ENCODE results near the gene ATP6V0A4.
"Not testable (repeated sequence)": the region's sequence is repeated elsewhere in the genome, so short reads cannot be mapped to it uniquely, and the experiment has no call there.

Gene ATP6V0A4

DNA sequence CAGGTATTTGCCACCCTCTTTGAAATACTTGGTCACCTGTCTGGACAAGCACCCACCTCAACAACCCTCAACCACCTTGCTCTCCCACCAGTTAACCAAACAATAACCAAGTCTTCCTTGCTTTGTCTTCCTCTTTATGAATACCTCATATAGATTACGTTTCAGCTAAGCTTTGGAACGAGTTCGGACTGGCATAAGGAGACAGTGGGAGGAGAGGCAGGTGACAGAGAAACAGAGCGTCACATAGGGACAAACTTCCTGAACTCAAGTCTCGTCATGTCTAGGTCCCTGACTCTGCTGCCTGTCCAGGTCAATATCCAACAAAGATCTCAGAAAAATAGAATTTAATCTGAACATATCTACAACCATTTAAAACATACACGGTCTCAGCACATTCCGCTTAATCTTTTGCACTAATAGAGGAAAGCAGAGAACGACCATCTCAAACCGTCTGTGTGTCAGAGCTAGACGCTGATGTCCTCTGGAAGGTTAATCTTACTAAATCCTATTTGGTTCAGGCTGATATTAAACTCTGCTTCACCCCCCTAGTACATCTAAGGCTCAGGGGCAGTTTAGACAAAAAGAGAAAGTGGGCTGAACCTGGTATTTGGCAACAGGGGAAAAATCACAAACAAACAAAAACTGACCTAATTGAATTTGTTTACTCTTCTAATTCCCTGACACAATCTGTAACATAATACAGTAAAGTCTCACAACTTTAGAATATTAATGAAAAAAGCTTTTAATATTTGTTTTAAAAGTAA lies 70.5 kb downstream of the ATP6V0A4 start:
- intact Hi-C loops (cut with micrococcal nuclease) = no loop called here
- Mint-ChIP-seq H3K27ac (no peak overlapping the region), H3K36me3 (ENCODE audit: low read depth) (no peaks in the 10 kb centered on the region), H3K4me1 (ENCODE audit: low read depth) (no peaks in the 10 kb centered on the region), H3K27me3 (no peaks in the 10 kb centered on the region), H3K4me3 (no peak overlapping the region), H3K9me3 (no peaks in the 10 kb centered on the region)

- H3K4me1 Mint-ChIP-seq (ENCODE audit: low read depth) = no peaks in the 10 kb centered on the region
- no peaks in the 10 kb centered on the region for H3K27me3 Mint-ChIP-seq
- intact Hi-C loops (cut with micrococcal nuclease) = no loop called here
- no peak overlapping the region for H3K27ac Mint-ChIP-seq
- no peak overlapping the region for H3K4me3 Mint-ChIP-seq
- H3K36me3 Mint-ChIP-seq (ENCODE audit: low read depth) = no peaks in the 10 kb centered on the region
- no peaks in the 10 kb centered on the region for H3K9me3 Mint-ChIP-seq
Measured at GRCh38 chr7:138726288-138726687, 71.7 kb downstream of the ATP6V0A4 start.

DNA sequence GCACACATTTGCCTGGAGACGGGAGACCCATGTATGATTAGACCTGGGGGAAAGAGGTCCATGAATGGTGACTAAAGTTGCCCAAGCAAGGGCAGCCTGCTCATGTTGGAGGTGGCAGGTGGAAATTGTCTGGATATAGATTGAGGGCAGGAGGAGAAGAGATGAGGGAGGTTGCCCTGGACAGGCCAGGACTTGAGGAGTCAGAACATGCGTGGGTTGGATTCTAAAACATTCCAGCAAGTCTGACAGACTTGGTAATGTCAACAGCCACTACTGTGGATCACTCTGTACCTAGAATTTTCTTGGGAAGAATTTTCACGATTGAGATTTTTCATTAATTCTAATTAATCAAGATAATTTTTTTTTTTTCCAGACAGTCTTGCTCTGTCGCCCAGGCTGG lies 77.7 kb downstream of the ATP6V0A4 start:
- no peaks in the 10 kb centered on the region for H3K9me3 Mint-ChIP-seq
- H3K27ac Mint-ChIP-seq = no peak overlapping the region
- intact Hi-C loops (cut with micrococcal nuclease) = no loop called here
- H3K36me3 Mint-ChIP-seq (ENCODE audit: low read depth) = no peaks in the 10 kb centered on the region
- peaks cover 14% of the 10 kb centered on the region for H3K4me1 Mint-ChIP-seq (ENCODE audit: low read depth)
- H3K27me3 Mint-ChIP-seq = peaks cover 20% of the 10 kb centered on the region
- no peak overlapping the region for H3K4me3 Mint-ChIP-seq

- Mint-ChIP-seq H3K4me3 (no peak overlapping the region), H3K27ac (no peak overlapping the region), H3K27me3 (peaks cover 20% of the 10 kb centered on the region), H3K9me3 (no peaks in the 10 kb centered on the region), H3K4me1 (ENCODE audit: low read depth) (peaks cover 14% of the 10 kb centered on the region), H3K36me3 (ENCODE audit: low read depth) (no peaks in the 10 kb centered on the region)
- intact Hi-C loops (cut with micrococcal nuclease) = no loop called here
Measured at GRCh38 chr7:138716889-138717288, 81.1 kb downstream of the ATP6V0A4 start.

DNA sequence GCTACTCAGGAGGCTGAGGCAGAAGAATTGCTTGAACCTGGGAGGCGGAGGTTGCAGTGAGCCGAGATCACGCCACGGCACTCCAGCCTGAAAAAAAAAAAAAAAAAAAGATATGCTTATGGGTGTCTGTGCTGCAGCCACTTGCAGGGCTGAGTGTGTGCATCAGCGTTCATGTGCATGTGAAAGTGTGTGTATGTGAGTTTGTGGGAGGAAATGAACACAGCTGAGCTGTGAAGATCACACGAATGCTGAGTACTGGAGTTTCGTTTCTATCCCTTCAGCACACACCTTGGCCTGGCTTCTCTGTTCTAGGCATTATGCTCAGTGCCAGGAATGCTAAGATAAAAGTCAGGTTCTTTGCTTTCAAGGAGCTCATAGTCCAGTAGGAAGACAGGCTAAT lies 84.8 kb downstream of the ATP6V0A4 start:
- intact Hi-C loops (cut with micrococcal nuclease) = no loop called here
- Mint-ChIP-seq H3K4me1 (ENCODE audit: low read depth) (peaks cover 7% of the 10 kb centered on the region), H3K9me3 (no peaks in the 10 kb centered on the region), H3K36me3 (ENCODE audit: low read depth) (no peaks in the 10 kb centered on the region), H3K27ac (no peak overlapping the region), H3K27me3 (peaks cover 14% of the 10 kb centered on the region), H3K4me3 (no peak overlapping the region)

DNA sequence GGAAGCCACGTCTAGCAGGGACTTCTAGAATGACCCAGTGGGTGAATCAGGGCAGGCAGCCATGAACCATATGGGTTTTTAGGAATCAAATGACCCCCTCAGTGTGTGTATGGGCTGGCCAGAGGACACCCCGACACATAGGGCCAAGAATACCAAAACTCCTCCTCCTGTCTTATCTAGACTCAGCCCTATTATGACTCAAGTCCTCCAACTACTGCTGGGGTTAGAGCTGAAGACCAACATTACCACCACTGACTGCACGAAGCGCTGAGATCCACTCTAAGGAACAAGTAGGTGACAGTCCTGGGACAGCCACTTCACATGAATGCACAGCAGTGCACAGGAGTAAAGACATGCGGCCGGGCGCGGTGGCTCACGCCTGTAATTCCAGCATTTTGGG lies 85.3 kb downstream of the ATP6V0A4 start:
- no peaks in the 10 kb centered on the region for H3K9me3 Mint-ChIP-seq
- no peak overlapping the region for H3K27ac Mint-ChIP-seq
- H3K4me3 Mint-ChIP-seq = no peak overlapping the region
- peaks cover 2% of the 10 kb centered on the region for H3K4me1 Mint-ChIP-seq (ENCODE audit: low read depth)
- H3K36me3 Mint-ChIP-seq (ENCODE audit: low read depth) = no peaks in the 10 kb centered on the region
- H3K27me3 Mint-ChIP-seq = peaks cover 9% of the 10 kb centered on the region
- intact Hi-C loops (cut with micrococcal nuclease) = no loop called here

DNA sequence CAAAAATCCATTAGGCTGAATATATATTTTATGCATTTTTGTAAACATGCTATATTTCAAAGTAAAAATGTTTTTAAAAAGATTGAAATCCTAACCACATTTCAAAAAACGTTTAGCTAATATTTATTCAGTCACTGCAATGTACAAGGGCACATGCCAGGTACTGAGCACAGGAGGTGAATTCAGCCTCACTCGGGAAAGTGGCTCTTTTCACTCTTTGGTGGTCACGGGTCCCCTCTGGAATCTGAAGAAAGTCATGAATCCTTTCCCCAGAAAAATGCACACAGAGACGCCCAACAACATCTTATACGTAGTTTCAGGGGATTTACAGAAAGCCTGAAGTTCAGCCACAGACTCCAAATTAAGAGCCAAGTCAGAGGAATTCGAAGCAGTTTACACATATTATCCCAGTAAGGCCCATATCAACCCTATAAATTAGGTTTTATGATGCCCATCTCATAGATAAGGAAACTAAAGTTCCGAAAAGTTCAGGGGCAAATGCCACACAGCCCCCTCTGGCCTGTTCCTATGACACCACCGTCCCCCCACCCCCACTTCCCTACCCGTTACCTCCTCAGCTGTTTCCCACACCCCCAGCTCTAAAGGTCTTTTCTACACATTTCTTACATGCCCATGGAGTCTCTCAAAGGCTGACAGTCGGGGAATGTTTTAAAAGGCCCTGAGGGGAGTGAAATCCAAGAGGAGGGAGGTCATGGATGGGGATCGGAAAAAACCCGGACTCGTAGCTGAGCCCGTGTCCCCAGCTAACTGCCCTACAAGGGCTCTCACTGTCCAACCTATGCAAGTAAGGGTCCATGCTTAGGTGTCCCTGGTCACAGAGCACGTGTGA lies 87.2 kb downstream of the ATP6V0A4 start:
- Mint-ChIP-seq H3K4me3 (no peak overlapping the region), H3K36me3 (ENCODE audit: low read depth) (no peaks in the 10 kb centered on the region), H3K27me3 (no peaks in the 10 kb centered on the region), H3K9me3 (no peaks in the 10 kb centered on the region), H3K4me1 (ENCODE audit: low read depth) (no peaks in the 10 kb centered on the region), H3K27ac (no peak overlapping the region)
- intact Hi-C loops (cut with micrococcal nuclease) = no loop called here

- H3K27ac Mint-ChIP-seq = no peak overlapping the region
- no peak overlapping the region for H3K4me3 Mint-ChIP-seq
- H3K27me3 Mint-ChIP-seq = no peaks in the 10 kb centered on the region
- intact Hi-C loops (cut with micrococcal nuclease) = no loop called here
- H3K4me1 Mint-ChIP-seq (ENCODE audit: low read depth) = peaks cover 11% of the 10 kb centered on the region
- H3K36me3 Mint-ChIP-seq (ENCODE audit: low read depth) = no peaks in the 10 kb centered on the region
- H3K9me3 Mint-ChIP-seq = no peaks in the 10 kb centered on the region
Measured at GRCh38 chr7:138705167-138705566, 92.8 kb downstream of the ATP6V0A4 start.

DNA sequence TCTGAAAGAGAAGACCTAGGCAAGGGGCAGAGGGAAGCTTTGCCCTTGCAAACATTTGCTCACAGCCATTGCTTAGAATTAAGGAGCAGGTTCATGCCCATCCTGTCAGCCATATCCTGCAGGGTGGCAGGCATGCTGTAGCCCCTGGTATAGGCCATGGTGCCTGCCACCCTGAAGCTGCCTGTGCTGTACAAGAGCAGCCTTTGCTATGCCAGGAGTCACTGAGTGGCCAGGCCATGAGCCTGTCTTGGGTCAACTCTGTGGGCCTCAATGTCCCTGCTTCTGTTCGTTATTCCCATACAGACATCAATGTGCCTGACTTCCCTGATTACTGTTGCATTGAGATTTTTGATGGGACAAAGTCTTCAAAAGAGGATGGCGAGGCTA lies 96.5 kb downstream of the ATP6V0A4 start:
- Mint-ChIP-seq H3K4me1 (ENCODE audit: low read depth) (peaks cover 11% of the 10 kb centered on the region), H3K27ac (no peak overlapping the region), H3K36me3 (ENCODE audit: low read depth) (no peaks in the 10 kb centered on the region), H3K9me3 (peaks cover 12% of the 10 kb centered on the region), H3K27me3 (no peaks in the 10 kb centered on the region), H3K4me3 (no peak overlapping the region)
- intact Hi-C loops (cut with micrococcal nuclease) = no loop called here

DNA sequence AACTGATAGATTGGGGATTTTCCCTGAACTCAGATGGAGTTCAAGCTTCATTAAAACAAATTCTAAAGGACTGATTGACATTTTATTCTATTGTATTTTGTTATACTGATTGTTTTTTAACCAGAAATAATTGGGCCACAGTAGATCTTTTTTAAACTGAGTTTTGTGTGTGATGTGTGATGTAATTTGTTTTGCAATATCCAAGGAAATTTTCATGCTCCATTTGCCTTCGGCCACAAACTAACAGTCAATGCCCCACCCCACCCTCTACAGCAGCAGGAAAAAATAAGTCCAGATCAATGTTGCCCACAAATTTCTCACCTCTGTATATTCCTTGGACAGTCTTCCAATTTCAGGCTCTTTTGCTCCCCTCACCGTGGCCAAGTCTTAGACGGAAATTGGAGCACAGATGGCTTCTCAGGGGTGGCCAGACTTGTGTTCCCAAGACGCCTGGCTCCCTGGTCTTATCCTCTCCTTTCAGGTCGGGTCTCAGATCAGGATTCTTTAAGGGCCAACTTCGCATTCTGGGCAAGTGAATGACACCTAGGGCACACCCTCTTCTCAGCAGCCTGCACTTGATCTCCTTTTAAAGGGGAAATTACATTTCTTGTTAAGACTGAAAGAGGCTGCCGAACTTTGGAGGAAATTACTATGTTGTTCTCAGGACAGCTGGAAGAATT lies 97.0 kb downstream of the ATP6V0A4 start, which contains the start of gene SVOPL:
Gene SVOPL (minus strand): TSS at position 506 of the 680 bp plus-strand sequence. CDS start 22,317 bp downstream, outside the sequence.
- Mint-ChIP-seq H3K36me3 (ENCODE audit: low read depth) (no peaks in the 10 kb centered on the region), H3K9me3 (peaks cover 12% of the 10 kb centered on the region), H3K4me1 (ENCODE audit: low read depth) (peaks cover 11% of the 10 kb centered on the region), H3K4me3 (no peak within 1 kb of the TSS), H3K27me3 (no peaks in the 10 kb centered on the region), H3K27ac (no peak within 1 kb of the TSS)
- intact Hi-C loops (cut with micrococcal nuclease) = no loop called here

GRCh38 chr7:138699661-138700060 lies 98.3 kb downstream of the ATP6V0A4 start:
- intact Hi-C loops (cut with micrococcal nuclease) = no loop called here
- Mint-ChIP-seq H3K36me3 (ENCODE audit: low read depth) (no peaks in the 10 kb centered on the region), H3K4me1 (ENCODE audit: low read depth) (peaks cover 6% of the 10 kb centered on the region), H3K27ac (no peak overlapping the region), H3K4me3 (no peak overlapping the region), H3K9me3 (peaks cover 12% of the 10 kb centered on the region), H3K27me3 (no peaks in the 10 kb centered on the region)

GRCh38 chr7:138698281-138698680 lies 99.7 kb downstream of the ATP6V0A4 start:
- Mint-ChIP-seq H3K27me3 (no peaks in the 10 kb centered on the region), H3K4me1 (ENCODE audit: low read depth) (peaks cover 6% of the 10 kb centered on the region), H3K36me3 (ENCODE audit: low read depth) (no peaks in the 10 kb centered on the region), H3K27ac (no peak overlapping the region), H3K4me3 (no peak overlapping the region), H3K9me3 (peaks cover 12% of the 10 kb centered on the region)
- intact Hi-C loops (cut with micrococcal nuclease) = no loop called here

- peaks cover 6% of the 10 kb centered on the region for H3K4me1 Mint-ChIP-seq (ENCODE audit: low read depth)
- no peaks in the 10 kb centered on the region for H3K36me3 Mint-ChIP-seq (ENCODE audit: low read depth)
- H3K4me3 Mint-ChIP-seq = no peak overlapping the region
- intact Hi-C loops (cut with micrococcal nuclease) = no loop called here
- H3K9me3 Mint-ChIP-seq = peaks cover 12% of the 10 kb centered on the region
- H3K27ac Mint-ChIP-seq = no peak overlapping the region
- H3K27me3 Mint-ChIP-seq = no peaks in the 10 kb centered on the region
Measured at GRCh38 chr7:138697535-138698182, 100.3 kb downstream of the ATP6V0A4 start.

DNA sequence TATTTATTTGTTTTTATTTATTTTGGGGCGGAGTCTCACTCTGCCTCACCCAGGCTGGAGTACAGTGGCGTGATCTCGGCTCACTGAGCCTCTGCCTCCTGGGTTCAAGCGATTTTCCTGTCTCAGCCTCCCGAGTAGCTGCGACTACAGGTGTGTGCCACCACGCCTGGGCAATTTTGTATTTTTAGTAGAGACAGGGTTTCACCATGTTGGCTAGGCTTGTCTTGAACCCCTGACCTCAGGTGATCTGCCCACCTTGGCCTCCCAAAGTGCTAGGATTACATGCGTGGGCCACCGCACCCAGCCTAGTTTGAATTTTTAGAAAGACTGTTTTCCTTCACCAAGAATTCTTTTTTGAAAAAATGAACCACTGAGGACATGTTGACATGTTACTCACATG lies 102.2 kb downstream of the ATP6V0A4 start:
- H3K36me3 Mint-ChIP-seq (ENCODE audit: low read depth); intact Hi-C loops (cut with micrococcal nuclease); H3K27ac Mint-ChIP-seq; H3K4me1 Mint-ChIP-seq (ENCODE audit: low read depth); H3K27me3 Mint-ChIP-seq; H3K4me3 Mint-ChIP-seq: not testable (repeated sequence)
- peaks cover 12% of the 10 kb centered on the region for H3K9me3 Mint-ChIP-seq
